ENCODE results near the gene CSF2RB. TPM values are rescaled to one million over a fixed set of nuclear protein-coding genes. Genes with fewer than 3 reads are reported as not detected.

Gene CSF2RB
- total and polyA plus RNA-seq, 8 donors, result 2.5 to 47.5 (median 3.6) TPM

DNA sequence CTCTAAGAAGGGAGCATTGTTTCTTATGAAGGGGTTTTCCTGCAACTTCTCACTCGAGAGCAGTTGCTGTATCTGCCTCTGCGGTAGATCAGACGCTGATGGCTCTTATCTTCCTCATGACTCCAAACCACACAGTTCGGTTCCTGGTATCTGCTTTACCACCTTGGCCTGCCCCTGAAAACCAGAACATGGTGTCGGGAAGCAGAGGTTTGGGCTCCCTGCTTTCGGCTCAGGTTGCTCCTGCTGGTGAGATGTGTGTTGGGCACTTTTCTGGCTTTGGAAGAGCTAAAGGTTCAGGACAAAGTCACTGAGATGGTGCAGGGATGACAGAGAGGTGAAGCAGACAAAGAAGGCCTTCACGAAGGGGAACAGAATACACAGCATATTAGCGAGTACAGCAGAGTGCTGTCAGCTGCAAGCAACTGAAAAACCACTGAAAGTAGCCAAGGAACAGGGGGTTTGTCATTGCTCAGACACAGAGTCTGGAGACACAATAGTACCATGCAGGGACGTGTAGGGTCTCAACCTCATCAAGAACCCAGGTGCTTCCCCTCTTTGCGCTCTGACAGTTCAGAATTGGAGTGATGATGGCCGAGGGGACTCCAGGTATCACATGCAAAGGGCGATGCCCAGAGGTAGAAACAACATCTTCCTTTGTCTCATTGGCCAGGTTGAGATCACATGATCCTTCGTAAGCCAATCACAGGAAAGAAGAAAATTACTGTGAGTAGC lies 11.9 kb upstream of the CSF2RB start:
- DNase-seq (no peak), ATAC-seq (no peak)
- intact Hi-C loops (cut with DNase I), result no loop called here
- H3K27me3 ChIP-seq, result peaks cover 0 to 6% of the 10 kb centered on the region in 2 donors
- H3K4me3 ChIP-seq, result no peak overlapping the region
- H3K27ac ChIP-seq, result no peak overlapping the region
- TF ChIP-seq, protein P1, sequence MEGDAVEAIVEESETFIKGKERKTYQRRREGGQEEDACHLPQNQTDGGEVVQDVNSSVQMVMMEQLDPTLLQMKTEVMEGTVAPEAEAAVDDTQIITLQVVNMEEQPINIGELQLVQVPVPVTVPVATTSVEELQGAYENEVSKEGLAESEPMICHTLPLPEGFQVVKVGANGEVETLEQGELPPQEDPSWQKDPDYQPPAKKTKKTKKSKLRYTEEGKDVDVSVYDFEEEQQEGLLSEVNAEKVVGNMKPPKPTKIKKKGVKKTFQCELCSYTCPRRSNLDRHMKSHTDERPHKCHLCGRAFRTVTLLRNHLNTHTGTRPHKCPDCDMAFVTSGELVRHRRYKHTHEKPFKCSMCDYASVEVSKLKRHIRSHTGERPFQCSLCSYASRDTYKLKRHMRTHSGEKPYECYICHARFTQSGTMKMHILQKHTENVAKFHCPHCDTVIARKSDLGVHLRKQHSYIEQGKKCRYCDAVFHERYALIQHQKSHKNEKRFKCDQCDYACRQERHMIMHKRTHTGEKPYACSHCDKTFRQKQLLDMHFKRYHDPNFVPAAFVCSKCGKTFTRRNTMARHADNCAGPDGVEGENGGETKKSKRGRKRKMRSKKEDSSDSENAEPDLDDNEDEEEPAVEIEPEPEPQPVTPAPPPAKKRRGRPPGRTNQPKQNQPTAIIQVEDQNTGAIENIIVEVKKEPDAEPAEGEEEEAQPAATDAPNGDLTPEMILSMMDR (IDR thresholded peaks at IDR 0.05), result no peak
- no peaks in the 10 kb centered on the region for H3K9me3 ChIP-seq
- no peaks in the 10 kb centered on the region for H3K36me3 ChIP-seq
- H3K4me1 ChIP-seq, result peaks cover 0 to 10% of the 10 kb centered on the region in 2 donors

GRCh38 chr22:36902143-36902926 lies 11.1 kb upstream of the CSF2RB start:
- ATAC-seq, result peak; percentile 68
- Histone ChIP-seq H3K9me3 (no peaks in the 10 kb centered on the region), H3K27ac (peak overlapping the region in 1 of 2 donors; percentile 33), H3K27me3 (peaks cover 0 to 6% of the 10 kb centered on the region in 2 donors), H3K36me3 (no peaks in the 10 kb centered on the region), H3K4me3 (no peak overlapping the region), H3K4me1 (peaks cover 0 to 10% of the 10 kb centered on the region in 2 donors)
- intact Hi-C loops (cut with DNase I), result no loop called here
- TF ChIP-seq, protein P1 (IDR thresholded peaks at IDR 0.05), result no peak
- DNase-seq, result no peak

GRCh38 chr22:36904260-36904880 lies 9.1 kb upstream of the CSF2RB start:
- ATAC-seq, result no peak
- H3K27me3 ChIP-seq, result peaks cover 0 to 6% of the 10 kb centered on the region in 2 donors
- H3K9me3 ChIP-seq, result no peaks in the 10 kb centered on the region
- H3K36me3 ChIP-seq, result no peaks in the 10 kb centered on the region
- no peak for DNase-seq
- intact Hi-C loops (cut with DNase I), result no loop called here
- peaks cover 0 to 10% of the 10 kb centered on the region in 2 donors for H3K4me1 ChIP-seq
- H3K27ac ChIP-seq, result no peak overlapping the region
- H3K4me3 ChIP-seq, result no peak overlapping the region
- TF ChIP-seq, protein P1 (IDR thresholded peaks at IDR 0.05), result no peak

DNA sequence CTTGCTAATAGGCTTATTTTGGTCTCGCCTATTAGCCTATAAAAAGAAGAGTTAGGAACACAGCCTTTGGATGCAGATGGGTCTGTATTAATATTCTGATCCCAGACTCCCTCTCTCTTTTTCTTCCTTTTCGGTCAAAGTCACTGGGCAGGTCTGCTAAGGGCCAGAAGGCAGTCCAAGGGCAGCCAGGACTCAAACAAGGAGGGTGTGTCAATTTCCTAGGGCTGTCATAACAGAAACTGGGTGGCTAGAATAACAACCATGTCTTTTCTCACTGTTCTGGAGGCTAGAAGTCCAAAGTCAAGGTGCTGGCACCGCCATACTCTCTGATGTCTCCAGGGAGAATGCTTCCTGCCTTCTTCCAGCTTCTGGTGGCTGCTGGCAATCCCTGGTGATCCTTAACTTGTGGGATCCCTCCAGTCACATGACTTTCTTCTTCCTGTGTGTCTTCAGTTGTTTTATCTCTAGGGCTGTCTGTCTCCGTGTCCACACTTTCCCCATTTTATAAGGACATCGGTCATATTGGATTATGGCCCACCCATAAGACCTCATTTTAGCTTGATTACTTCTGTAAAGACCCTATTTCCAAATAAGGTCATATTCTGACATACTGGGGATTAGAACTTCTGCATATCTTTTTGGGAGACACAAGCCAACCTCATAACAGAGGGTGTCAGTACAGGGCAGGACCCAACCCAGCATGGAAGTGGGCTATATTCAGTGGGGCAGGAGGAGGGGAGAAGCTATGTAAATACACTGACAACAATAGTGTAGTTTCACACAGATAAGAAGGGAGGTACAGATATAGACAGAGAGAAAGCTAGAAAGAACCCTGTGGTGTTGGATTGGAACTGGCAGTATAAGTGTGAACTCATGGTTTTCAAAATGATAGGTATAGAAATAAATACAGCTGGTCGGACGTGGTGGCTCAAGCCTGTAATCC lies 5.9 kb upstream of the CSF2RB start:
- TF ChIP-seq, protein P1 (IDR thresholded peaks at IDR 0.05), result no peak
- no peak for ATAC-seq
- intact Hi-C loops (cut with DNase I), result no loop called here
- Histone ChIP-seq H3K27ac (no peak overlapping the region), H3K4me3 (no peak overlapping the region), H3K4me1 (peaks cover 0 to 11% of the 10 kb centered on the region in 2 donors), H3K27me3 (peaks cover 0 to 6% of the 10 kb centered on the region in 2 donors), H3K9me3 (no peaks in the 10 kb centered on the region), H3K36me3 (no peaks in the 10 kb centered on the region)
- DNase-seq, result no peak

All from left lung (tissue), 10 donors.